ENCODE data around the gene UFD1. TPM values are rescaled to one million over a fixed set of nuclear protein-coding genes. Genes with fewer than 3 reads are reported as not detected.

Gene UFD1
- total RNA-seq, 2 experiments from 2014 or later, result 68.5 to 77.4 TPM

DNA sequence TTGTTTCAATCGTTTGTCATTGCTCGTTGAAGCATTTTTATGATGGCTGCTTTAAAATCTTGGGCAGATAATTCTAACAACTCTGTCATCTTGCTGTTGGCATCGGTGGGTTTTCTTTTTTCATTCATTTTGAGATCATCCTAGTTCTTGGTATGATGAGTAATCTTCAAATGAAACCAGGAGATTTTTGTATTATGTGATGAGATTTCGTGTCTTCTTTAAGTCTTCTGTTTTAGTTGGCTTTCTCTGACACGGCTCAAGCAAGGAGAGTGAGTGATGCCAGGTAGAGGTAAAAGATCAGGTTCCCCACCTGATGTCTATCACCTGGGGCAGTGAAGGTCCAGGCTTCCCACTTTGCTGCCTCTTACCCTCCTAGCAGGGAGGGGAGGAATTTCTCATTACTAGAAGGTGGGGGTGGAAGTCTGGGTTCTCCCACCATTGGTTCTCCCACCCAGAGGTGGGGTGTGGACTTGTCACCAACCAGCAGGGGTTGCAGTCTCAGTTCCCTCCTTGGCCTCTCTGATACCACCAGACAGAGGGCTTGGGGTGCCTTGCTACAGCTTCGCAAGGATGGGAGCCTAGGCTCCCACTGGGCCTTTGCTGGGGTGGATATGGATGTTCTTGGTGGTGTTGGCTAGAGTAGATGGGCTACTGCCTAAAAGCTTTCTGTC, 13.6 kb upstream of the UFD1 start:
- Histone ChIP-seq H3K9me3 (ENCODE audit: control insufficient read depth in 1 of 2, insufficient read depth in 1 of 2, low read length in 2 of 2) (no peaks in the 10 kb centered on the region), H3K27ac (ENCODE audit: low read depth in 1 of 2, low read length in 2 of 2) (no peak overlapping the region), H3K27me3 (ENCODE audit: control insufficient read depth in 1 of 2, insufficient read depth in 2 of 2, low read length in 2 of 2) (no peaks in the 10 kb centered on the region), H3K4me3 (ENCODE audit: low read length) (no peak overlapping the region), H3K36me3 (ENCODE audit: insufficient read depth, low read length) (no peaks in the 10 kb centered on the region), H3K4me1 (ENCODE audit: insufficient read depth, low read length) (no peaks in the 10 kb centered on the region)
- intact Hi-C loops (cut with DNase I, micrococcal nuclease), result loop anchor here in 1 of 2 experiments (10.0 kb wide), 1 partner anchor 222 kb away; the partner anchor contains the start of gene SEPTIN5
- CTCF ChIA-PET, result interaction anchor here (1.5 kb wide), 1 partner anchor 137 kb away, joined by 4 read pairs; no protein-coding TSS in a partner anchor
- ATAC-seq (ENCODE audit: poor library complexity) (no peak), DNase-seq (no peak)
- TF ChIP-seq, protein P1, sequence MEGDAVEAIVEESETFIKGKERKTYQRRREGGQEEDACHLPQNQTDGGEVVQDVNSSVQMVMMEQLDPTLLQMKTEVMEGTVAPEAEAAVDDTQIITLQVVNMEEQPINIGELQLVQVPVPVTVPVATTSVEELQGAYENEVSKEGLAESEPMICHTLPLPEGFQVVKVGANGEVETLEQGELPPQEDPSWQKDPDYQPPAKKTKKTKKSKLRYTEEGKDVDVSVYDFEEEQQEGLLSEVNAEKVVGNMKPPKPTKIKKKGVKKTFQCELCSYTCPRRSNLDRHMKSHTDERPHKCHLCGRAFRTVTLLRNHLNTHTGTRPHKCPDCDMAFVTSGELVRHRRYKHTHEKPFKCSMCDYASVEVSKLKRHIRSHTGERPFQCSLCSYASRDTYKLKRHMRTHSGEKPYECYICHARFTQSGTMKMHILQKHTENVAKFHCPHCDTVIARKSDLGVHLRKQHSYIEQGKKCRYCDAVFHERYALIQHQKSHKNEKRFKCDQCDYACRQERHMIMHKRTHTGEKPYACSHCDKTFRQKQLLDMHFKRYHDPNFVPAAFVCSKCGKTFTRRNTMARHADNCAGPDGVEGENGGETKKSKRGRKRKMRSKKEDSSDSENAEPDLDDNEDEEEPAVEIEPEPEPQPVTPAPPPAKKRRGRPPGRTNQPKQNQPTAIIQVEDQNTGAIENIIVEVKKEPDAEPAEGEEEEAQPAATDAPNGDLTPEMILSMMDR (IDR thresholded peaks at IDR 0.05), result no peak
- Mint-ChIP-seq H3K27me3 (no peaks in the 10 kb centered on the region), H3K36me3 (ENCODE audit: low read depth) (no peaks in the 10 kb centered on the region), H3K9me3 (no peaks in the 10 kb centered on the region), H3K4me1 (ENCODE audit: low read depth) (peaks cover 9% of the 10 kb centered on the region), H3K27ac (no peak overlapping the region), H3K4me3 (no peak overlapping the region)
- POLR2A ChIA-PET, result interaction anchor here (1.9 kb wide), 1 partner anchor 13 kb away, joined by 4 read pairs; the partner anchor contains the start of gene CDC45

DNA sequence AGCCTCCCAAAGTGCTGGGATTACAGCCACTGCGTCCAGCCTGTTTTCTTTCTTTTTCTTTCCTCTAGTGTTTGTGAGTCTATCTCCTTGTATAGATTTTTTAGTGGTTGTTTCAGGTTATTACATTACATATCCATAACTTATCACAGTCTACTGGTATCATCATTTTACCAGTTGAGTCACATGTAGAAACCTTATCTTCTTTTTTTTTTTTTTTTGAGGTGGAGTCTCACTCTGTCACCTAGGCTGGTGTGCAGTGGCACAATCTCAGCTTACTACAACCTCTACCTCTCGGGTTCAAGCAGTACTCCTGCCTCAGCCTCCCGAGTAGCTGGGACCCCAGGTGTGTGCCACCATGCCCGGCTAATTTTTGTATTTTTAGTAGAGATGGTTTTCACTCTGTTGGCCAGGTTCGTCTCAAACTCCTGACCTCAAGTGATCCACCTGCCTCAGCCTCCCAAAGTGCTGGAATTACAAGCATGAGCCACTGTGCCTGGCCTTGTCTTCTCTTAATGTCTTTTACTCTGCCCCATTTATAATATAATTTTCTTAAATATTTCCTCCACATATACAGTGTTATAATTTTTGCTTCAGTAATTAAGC, 11.7 kb upstream of the UFD1 start:
- H3K4me1 ChIP-seq (ENCODE audit: insufficient read depth, low read length), result no peaks in the 10 kb centered on the region
- POLR2A ChIA-PET, result no interaction called here
- no peak overlapping the region for H3K27ac ChIP-seq (ENCODE audit: low read depth in 1 of 2, low read length in 2 of 2)
- TF ChIP-seq, protein P1 (IDR thresholded peaks at IDR 0.05), result no peak
- no peak overlapping the region for H3K4me3 ChIP-seq (ENCODE audit: low read length)
- no peaks in the 10 kb centered on the region for H3K27me3 ChIP-seq (ENCODE audit: control insufficient read depth in 1 of 2, insufficient read depth in 2 of 2, low read length in 2 of 2)
- intact Hi-C loops (cut with DNase I, micrococcal nuclease), result loop anchor here in 1 of 2 experiments (10.0 kb wide), 1 partner anchor 224 kb away; the partner anchor contains the start of gene SEPTIN5
- Mint-ChIP-seq H3K27ac (no peak overlapping the region), H3K4me1 (ENCODE audit: low read depth) (peaks cover 4% of the 10 kb centered on the region), H3K27me3 (no peaks in the 10 kb centered on the region), H3K9me3 (no peaks in the 10 kb centered on the region), H3K36me3 (ENCODE audit: low read depth) (no peaks in the 10 kb centered on the region), H3K4me3 (no peak overlapping the region)
- ATAC-seq (ENCODE audit: poor library complexity) (no peak), DNase-seq (no peak)
- CTCF ChIA-PET, result interaction anchor here (1.2 kb wide), 1 partner anchor 139 kb away, joined by 3 read pairs; no protein-coding TSS in a partner anchor
- H3K36me3 ChIP-seq (ENCODE audit: insufficient read depth, low read length), result no peaks in the 10 kb centered on the region
- no peaks in the 10 kb centered on the region for H3K9me3 ChIP-seq (ENCODE audit: control insufficient read depth in 1 of 2, insufficient read depth in 1 of 2, low read length in 2 of 2)

DNA sequence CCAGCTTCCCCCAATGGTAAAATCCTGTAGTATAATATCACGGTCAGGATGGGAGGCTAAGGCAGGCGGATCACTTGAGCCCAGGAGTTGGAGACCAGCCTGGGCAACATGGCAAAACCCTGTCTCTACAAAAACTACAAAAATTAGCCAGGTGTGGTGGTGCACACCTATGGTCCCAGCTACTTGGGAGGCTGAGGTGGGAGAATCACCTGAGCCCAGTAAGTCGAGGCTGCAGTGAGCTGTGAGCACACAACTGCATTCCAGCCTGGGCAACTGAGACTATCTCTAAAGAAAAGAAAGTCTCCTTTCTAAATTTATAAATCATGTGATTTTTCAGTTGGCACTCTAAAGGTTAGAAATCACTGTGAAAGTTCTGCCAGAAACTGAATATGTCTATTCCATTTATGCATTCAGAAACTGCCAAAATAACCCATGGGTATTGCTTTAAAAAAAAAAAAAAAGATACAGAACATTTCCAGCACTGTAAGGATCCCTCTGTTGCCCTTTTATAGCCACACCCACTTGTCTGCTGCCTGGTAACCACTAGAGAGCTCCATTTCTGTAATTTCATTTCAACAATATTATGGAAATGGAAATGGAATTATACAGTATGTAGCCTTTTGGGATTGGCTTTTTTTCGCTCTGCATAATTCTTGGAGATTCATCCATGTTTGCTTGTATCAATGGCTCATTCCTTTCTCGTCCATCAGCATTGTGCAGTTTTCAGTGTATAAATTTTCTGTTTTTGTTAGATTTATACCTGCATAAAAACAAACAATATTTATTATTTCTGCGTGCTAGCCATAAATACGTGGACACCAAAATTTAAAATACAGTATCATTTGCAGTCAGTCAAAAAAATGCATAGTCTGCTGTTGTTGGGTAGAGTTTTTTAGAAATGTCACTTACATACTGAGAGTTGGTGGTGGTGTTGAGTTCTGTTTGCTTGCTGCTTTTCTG, 10.2 kb upstream of the UFD1 start:
- Histone ChIP-seq H3K9me3 (ENCODE audit: control insufficient read depth in 1 of 2, insufficient read depth in 1 of 2, low read length in 2 of 2) (no peaks in the 10 kb centered on the region), H3K36me3 (ENCODE audit: insufficient read depth, low read length) (no peaks in the 10 kb centered on the region), H3K4me1 (ENCODE audit: insufficient read depth, low read length) (no peaks in the 10 kb centered on the region), H3K27me3 (ENCODE audit: control insufficient read depth in 1 of 2, insufficient read depth in 2 of 2, low read length in 2 of 2) (no peaks in the 10 kb centered on the region), H3K4me3 (ENCODE audit: low read length) (no peak overlapping the region), H3K27ac (ENCODE audit: low read depth in 1 of 2, low read length in 2 of 2) (no peak overlapping the region)
- no peak overlapping the region for H3K4me3 Mint-ChIP-seq
- ChIA-PET POLR2A (interaction anchor here (1.1 kb wide), 1 partner anchor 9 kb away, joined by 3 read pairs; the partner anchor contains the start of gene CDC45), CTCF (no interaction called here)
- H3K9me3 Mint-ChIP-seq, result no peaks in the 10 kb centered on the region
- TF ChIP-seq, protein P1 (IDR thresholded peaks at IDR 0.05), result no peak
- H3K27me3 Mint-ChIP-seq, result no peaks in the 10 kb centered on the region
- no peak overlapping the region for H3K27ac Mint-ChIP-seq
- peak; percentile 67 for ATAC-seq (ENCODE audit: poor library complexity)
- peak in 2 of 14 experiments; percentile 17 to 23 for DNase-seq
- no peaks in the 10 kb centered on the region for H3K4me1 Mint-ChIP-seq (ENCODE audit: low read depth)
- no peaks in the 10 kb centered on the region for H3K36me3 Mint-ChIP-seq (ENCODE audit: low read depth)
- intact Hi-C loops (cut with DNase I, micrococcal nuclease), result loop anchor here in 1 of 2 experiments (10.0 kb wide), 1 partner anchor 436 kb away; no protein-coding TSS in a partner anchor

All from CD4-positive, alpha-beta T cell (primary cell).